IPS-20b (cell line): ENCODE data around the gene APBB2.
"Not testable (repeated sequence)": the region's sequence is repeated elsewhere in the genome, so short reads cannot be mapped to it uniquely, and the experiment has no call there.

Source experiments
- H3K27ac ChIP-seq: one replicate; pipeline ENCODE4 v1.5.1; 2013; ENCODE audit warnings: low read length
- H3K27me3 ChIP-seq: 2 replicates; pipeline ENCODE4 v1.6.1; 2013; ENCODE audit warnings: mild to moderate bottlenecking, low read length, inconsistent platforms; ENCODE audit not compliant: insufficient read depth
- H3K36me3 ChIP-seq: 2 replicates; pipeline ENCODE4 v1.6.1; 2013; ENCODE audit warnings: low read depth, mild to moderate bottlenecking, inconsistent platforms, low read length, moderate library complexity; ENCODE audit not compliant: insufficient read depth
- H3K4me1 ChIP-seq: 2 replicates; pipeline ENCODE4 v1.6.1; 2013; ENCODE audit warnings: mild to moderate bottlenecking, control low read depth, inconsistent platforms, low read length, moderate library complexity; ENCODE audit not compliant: insufficient read depth
- H3K4me3 ChIP-seq: 2 replicates; pipeline ENCODE4 v1.5.1; 2013; ENCODE audit warnings: mild to moderate bottlenecking, low read length, inconsistent platforms
- H3K9ac ChIP-seq: 2 replicates; pipeline ENCODE4 v1.6.1; 2013; ENCODE audit warnings: low read depth, mild to moderate bottlenecking, inconsistent platforms, low read length, moderate library complexity
- H3K9me3 ChIP-seq: 2 replicates; pipeline ENCODE4 v1.6.1; 2013; ENCODE audit warnings: mild to moderate bottlenecking, low read depth, low read length, inconsistent platforms; ENCODE audit not compliant: insufficient read depth

Gene APBB2

GRCh38 chr4:41154010-41154813 lies 60.1 kb downstream of the APBB2 start:
- Histone ChIP-seq H3K4me3 (no peak overlapping the region), H3K27me3 (no peaks in the 10 kb centered on the region), H3K4me1 (peaks cover 8% of the 10 kb centered on the region; the same call in 1 of the 2 replicates), H3K27ac (no peak overlapping the region), H3K9me3 (no peaks in the 10 kb centered on the region), H3K9ac (no peak overlapping the region), H3K36me3 (no peaks in the 10 kb centered on the region)

- no peak overlapping the region for H3K27ac ChIP-seq
- H3K9me3 ChIP-seq, result no peaks in the 10 kb centered on the region
- H3K9ac ChIP-seq, result no peak overlapping the region
- no peaks in the 10 kb centered on the region for H3K27me3 ChIP-seq
- H3K4me1 ChIP-seq, result peaks cover 17% of the 10 kb centered on the region; the same call in 1 of the 2 replicates
- no peak overlapping the region for H3K4me3 ChIP-seq
- no peaks in the 10 kb centered on the region for H3K36me3 ChIP-seq
Observed at GRCh38 chr4:41150401-41150800, 63.9 kb downstream of the APBB2 start.

DNA sequence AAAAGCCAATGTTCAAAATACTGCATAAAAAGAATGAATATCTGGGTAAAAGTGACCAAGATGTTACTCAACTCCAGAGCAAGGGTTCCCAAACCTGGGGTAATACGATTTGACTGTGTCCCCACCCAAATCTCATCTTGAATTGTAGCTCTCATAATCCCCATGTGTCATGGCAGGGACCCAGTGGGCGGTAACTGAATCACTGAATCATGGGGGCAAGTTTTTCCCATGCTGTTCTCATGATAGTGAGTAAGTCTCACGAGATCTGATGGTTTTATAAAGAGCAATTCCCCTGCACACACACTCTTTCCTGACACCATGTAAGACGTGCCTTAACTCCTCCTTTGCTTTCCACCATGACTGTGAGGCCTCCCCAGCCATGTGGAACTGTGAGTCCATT lies 64.8 kb downstream of the APBB2 start:
- H3K27ac ChIP-seq, H3K36me3 ChIP-seq, H3K4me3 ChIP-seq, H3K9ac ChIP-seq, H3K9me3 ChIP-seq, H3K27me3 ChIP-seq: not testable (repeated sequence)
- peaks cover 19% of the 10 kb centered on the region; the same call in 1 of the 2 replicates for H3K4me1 ChIP-seq

DNA sequence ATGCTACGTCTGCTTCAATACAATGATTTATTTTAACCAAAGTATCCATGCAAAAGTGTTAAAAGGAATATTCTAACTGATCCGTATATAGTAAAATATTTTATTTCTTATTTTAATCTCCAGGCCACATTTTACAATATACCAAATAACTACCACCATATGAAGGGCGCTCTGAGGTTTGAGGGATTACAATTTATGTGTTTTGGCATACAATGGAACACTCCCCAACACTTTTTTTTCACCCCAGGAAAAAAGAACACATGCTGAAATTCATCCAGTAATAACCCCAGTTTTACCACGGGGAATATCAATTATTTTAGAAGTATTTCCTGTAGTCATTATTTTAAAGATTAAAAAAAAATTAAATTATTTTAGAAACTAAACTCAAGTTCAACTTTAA lies 65.4 kb downstream of the APBB2 start:
- no peak overlapping the region for H3K9ac ChIP-seq
- no peaks in the 10 kb centered on the region for H3K27me3 ChIP-seq
- H3K27ac ChIP-seq, result no peak overlapping the region
- no peak overlapping the region for H3K4me3 ChIP-seq
- H3K36me3 ChIP-seq, result no peaks in the 10 kb centered on the region
- H3K9me3 ChIP-seq, result no peaks in the 10 kb centered on the region
- peaks cover 19% of the 10 kb centered on the region for H3K4me1 ChIP-seq

DNA sequence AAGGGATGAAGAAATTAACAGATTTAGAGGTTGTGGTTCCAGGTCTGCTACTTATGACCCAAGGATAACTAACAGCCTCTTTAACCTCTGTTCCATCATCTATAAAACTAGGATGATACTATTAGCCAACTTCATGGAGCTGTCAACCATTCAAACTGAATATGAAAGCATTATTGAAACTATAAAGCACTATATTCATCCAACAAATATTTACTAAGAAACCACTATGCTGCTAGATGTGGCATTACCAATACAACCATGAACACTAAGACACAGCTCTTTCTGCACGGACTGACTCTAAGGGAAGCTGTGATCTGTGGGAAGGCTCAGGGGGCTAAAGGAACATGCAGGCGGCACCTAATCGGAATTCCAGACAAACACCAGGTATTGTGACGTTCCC lies 66.0 kb downstream of the APBB2 start:
- H3K4me1 ChIP-seq, result peaks cover 19% of the 10 kb centered on the region
- no peaks in the 10 kb centered on the region for H3K27me3 ChIP-seq
- no peak overlapping the region for H3K27ac ChIP-seq
- H3K4me3 ChIP-seq, result no peak overlapping the region
- no peaks in the 10 kb centered on the region for H3K9me3 ChIP-seq
- no peak overlapping the region for H3K9ac ChIP-seq
- no peaks in the 10 kb centered on the region for H3K36me3 ChIP-seq

GRCh38 chr4:41147570-41147969 lies 66.8 kb downstream of the APBB2 start:
- not testable (repeated sequence) for H3K27ac ChIP-seq, H3K9me3 ChIP-seq, H3K9ac ChIP-seq, H3K36me3 ChIP-seq, H3K27me3 ChIP-seq, H3K4me3 ChIP-seq
- peaks cover 19% of the 10 kb centered on the region for H3K4me1 ChIP-seq

GRCh38 chr4:41146716-41147506 lies 67.4 kb downstream of the APBB2 start:
- Histone ChIP-seq H3K36me3 (no peaks in the 10 kb centered on the region), H3K4me1 (peaks cover 19% of the 10 kb centered on the region), H3K9ac (peak overlapping the region; percentile 45; the same call in 1 of the 2 replicates), H3K27me3 (no peaks in the 10 kb centered on the region), H3K9me3 (no peaks in the 10 kb centered on the region), H3K4me3 (peak overlapping the region; percentile 8; the same call in 1 of the 2 replicates), H3K27ac (peak overlapping the region; percentile 4)

GRCh38 chr4:41146196-41146595 lies 68.1 kb downstream of the APBB2 start:
- H3K4me1 ChIP-seq, result peaks cover 19% of the 10 kb centered on the region
- H3K4me3 ChIP-seq, result peak overlapping the region; percentile 8; the same call in 1 of the 2 replicates
- no peaks in the 10 kb centered on the region for H3K27me3 ChIP-seq
- H3K9ac ChIP-seq, result peak overlapping the region; percentile 45; the same call in 1 of the 2 replicates
- H3K27ac ChIP-seq, result no peak overlapping the region
- H3K9me3 ChIP-seq, result no peaks in the 10 kb centered on the region
- no peaks in the 10 kb centered on the region for H3K36me3 ChIP-seq

- H3K4me1 ChIP-seq, result peaks cover 19% of the 10 kb centered on the region
- H3K27me3 ChIP-seq, result no peaks in the 10 kb centered on the region
- H3K27ac ChIP-seq, result peak overlapping the region; percentile 8
- H3K36me3 ChIP-seq, result no peaks in the 10 kb centered on the region
- H3K9ac ChIP-seq, result 0 out of 2 replicates have a peak overlapping the region, but pooled peaks have one; percentile 20
- H3K4me3 ChIP-seq, result no peak overlapping the region
- no peaks in the 10 kb centered on the region for H3K9me3 ChIP-seq
Observed at GRCh38 chr4:41145571-41146078, 68.7 kb downstream of the APBB2 start.

- Histone ChIP-seq H3K36me3 (no peaks in the 10 kb centered on the region), H3K9ac (peak overlapping the region; percentile 20), H3K4me1 (peaks cover 19% of the 10 kb centered on the region), H3K27ac (no peak overlapping the region), H3K9me3 (no peaks in the 10 kb centered on the region), H3K4me3 (no peak overlapping the region), H3K27me3 (no peaks in the 10 kb centered on the region)
Observed at GRCh38 chr4:41144812-41145211, 69.5 kb downstream of the APBB2 start.

- no peaks in the 10 kb centered on the region for H3K36me3 ChIP-seq
- peaks cover 19% of the 10 kb centered on the region for H3K4me1 ChIP-seq
Observed at GRCh38 chr4:41144040-41144379, 70.3 kb downstream of the APBB2 start.

More at GRCh38 chr4:41144040-41144379, 70.3 kb downstream of the APBB2 start:
- Histone ChIP-seq H3K9ac (no peak overlapping the region), H3K9me3 (no peaks in the 10 kb centered on the region), H3K27ac (no peak overlapping the region), H3K27me3 (no peaks in the 10 kb centered on the region), H3K4me3 (no peak overlapping the region)
